Vagina (tissue), 2 donors: ENCODE results near the gene MSANTD1.

Source experiments
- POLR2AphosphoS5 ChIP-seq, 2 donors: sonication (generic); formaldehyde crosslinking; IDR thresholded peaks; one replicate each; pipeline ENCODE4 v1.9.0; 2017; ENCODE audit warnings: antibody characterized with exemption in 2 of 2, mild to moderate bottlenecking in 2 of 2, low read depth in 1 of 2; ENCODE audit not compliant: insufficient read depth in 1 of 2
- TF ChIP-seq, protein P1 (sequence below), 3 experiments: fragments of 450-650 bp in 2 of 3; fragments of 200-600 bp in 1 of 3; sonication (generic) in 1 of 3; IDR thresholded peaks; one replicate each; pipeline ENCODE4 v1.5.1; 2017 to 2019; ENCODE audit warnings: antibody characterized with exemption in 3 of 3, mild to moderate bottlenecking in 2 of 3, moderate library complexity in 2 of 3

DNA sequence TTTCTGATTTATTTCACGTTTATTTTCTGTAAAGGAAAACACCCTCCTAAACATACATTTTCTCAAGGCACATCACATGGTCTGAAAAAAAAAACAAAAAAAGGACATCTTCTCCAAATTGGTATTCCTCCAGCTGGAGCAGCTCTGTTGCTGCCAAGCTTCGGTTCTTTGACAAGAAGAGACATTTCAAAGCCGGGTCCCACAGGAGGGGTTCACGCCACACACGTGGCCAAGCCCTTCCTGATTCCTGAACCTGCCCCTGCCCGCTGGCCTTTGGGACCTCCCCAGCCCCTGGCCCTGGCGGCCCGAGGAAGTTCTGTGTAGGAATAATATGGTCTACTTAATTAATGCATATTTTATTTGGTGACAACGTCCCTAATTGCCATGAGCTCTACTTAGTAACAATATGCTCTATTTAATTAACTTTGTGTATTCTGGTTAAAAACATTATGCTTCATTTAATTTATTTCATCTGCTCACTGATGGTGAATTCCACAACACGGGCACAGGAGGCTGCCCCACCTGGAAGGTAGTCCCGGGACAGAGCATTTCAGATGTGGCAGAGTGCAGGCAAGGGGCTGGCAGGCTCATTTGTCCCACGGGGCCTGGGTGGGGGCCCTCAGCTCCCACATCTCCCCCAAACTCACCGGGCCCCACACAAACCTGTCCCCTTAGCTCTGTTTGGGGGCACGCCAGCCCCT is 38.5 kb downstream of the MSANTD1 start:
- TF ChIP-seq, protein P1, sequence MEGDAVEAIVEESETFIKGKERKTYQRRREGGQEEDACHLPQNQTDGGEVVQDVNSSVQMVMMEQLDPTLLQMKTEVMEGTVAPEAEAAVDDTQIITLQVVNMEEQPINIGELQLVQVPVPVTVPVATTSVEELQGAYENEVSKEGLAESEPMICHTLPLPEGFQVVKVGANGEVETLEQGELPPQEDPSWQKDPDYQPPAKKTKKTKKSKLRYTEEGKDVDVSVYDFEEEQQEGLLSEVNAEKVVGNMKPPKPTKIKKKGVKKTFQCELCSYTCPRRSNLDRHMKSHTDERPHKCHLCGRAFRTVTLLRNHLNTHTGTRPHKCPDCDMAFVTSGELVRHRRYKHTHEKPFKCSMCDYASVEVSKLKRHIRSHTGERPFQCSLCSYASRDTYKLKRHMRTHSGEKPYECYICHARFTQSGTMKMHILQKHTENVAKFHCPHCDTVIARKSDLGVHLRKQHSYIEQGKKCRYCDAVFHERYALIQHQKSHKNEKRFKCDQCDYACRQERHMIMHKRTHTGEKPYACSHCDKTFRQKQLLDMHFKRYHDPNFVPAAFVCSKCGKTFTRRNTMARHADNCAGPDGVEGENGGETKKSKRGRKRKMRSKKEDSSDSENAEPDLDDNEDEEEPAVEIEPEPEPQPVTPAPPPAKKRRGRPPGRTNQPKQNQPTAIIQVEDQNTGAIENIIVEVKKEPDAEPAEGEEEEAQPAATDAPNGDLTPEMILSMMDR (IDR thresholded peaks at IDR 0.05), result no peak
- no peak for TF ChIP-seq POLR2AphosphoS5 (IDR thresholded peaks at IDR 0.05; ENCODE audit: insufficient read depth in 1 of 2, low read depth in 1 of 2)
